GM12801 (cell line): ENCODE results near the gene MUSK.

ENCODE experiments used
- CTCF ChIP-seq: IDR thresholded peaks from one replicate; pipeline ENCODE4 v1.5.1; 2011; ENCODE audit warnings: control low read depth; ENCODE audit not compliant: insufficient read length; ENCODE audit errors: extremely low read depth

Gene MUSK

DNA sequence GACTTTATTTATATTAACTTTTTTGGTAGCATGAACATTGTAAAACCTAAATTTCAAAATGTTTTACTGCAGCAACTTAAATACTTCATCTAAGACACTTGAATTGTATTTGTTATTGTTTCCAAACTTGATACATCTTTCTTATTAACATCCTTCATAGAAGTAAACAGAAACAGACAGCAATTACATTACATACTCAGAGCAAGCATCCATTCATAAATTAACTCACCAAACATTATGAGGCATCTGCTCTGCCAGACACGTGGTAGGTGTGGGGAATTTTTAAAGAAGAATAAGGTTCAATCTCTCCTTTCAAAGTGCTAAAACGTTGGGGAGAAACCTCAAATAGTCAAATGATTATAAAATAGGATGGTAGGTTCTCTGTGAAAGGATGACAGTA lies 130.8 kb downstream of the MUSK start:
- no peak for TF ChIP-seq CTCF

GRCh38 chr9:110801426-110801825 lies 132.8 kb downstream of the MUSK start:
- TF ChIP-seq CTCF: no peak

DNA sequence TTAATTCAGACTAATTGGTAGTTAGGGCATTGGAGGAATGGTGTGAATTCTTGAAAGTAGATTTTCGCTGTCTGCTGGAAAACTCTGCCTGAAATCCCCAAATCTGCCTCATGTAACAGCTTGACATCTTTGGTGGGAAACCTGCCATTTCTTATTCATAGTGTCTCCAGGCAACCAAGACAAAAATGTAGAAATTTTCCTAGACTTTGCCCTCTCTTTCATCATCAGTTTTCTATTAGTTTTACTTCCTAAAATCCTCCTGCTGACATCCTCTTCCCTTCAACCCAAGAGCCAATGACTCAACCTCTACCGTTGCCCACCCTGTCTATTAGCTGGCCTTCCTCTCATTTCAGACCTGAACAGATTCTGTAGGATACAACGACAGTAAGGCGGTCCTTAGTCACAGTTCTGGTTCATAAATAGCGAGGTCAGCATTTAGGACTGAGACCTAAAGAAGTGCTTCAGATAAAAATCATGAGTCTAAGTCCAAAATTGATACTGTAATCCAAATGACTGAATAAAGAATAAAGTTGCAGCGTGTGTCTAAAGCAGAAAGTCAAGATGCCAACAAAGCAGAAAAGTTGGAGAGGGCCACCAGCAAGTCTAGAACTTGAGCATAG lies 133.9 kb downstream of the MUSK start:
- no peak for TF ChIP-seq CTCF

DNA sequence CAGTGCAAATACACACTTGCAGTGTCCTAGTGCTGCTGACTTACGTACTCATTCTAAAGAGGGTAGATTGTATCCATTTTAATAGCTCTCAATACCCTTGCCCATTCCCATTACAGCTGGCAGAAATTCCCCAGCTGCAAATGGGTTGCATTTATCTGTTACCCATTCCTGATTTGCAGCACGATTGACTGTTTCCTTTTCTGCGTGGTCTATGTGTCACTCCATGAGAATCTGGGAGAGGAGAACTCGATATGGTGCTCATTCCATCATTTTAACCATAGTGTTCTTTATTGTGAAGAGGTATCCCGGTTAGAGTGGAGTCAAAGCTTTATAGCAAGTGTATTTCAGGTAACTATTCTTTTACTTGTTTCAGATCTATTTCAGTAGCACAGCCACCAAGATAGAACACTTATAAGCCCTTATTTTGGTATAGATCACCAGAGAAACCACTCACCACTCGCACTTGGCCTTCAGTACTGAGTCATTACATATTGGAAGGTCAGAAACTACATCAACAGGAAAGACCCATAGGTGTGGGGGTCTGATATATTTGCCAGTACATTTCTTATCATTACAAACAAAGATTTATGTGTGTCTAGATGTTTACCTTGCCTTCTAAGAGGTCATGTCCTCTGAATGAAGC lies 139.5 kb downstream of the MUSK start:
- no peak for TF ChIP-seq CTCF

DNA sequence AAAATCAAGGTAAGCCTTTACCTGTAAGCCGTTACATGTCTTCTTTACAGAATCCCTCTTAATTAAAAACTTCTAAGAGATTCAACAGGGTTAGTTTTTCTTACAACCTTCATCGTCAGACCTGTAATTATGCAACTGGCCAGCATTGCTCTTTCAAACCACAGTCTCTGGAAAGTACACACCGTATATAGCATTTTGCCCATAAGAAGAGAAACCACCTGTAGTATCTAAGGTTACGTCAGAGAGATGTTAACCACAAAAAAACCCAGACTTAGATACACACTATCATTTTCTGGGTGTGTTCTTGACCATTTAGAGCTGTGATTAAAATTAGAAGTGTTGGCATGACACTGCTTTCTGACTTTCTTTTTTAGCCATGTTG lies 140.0 kb downstream of the MUSK start:
- TF ChIP-seq CTCF: no peak

DNA sequence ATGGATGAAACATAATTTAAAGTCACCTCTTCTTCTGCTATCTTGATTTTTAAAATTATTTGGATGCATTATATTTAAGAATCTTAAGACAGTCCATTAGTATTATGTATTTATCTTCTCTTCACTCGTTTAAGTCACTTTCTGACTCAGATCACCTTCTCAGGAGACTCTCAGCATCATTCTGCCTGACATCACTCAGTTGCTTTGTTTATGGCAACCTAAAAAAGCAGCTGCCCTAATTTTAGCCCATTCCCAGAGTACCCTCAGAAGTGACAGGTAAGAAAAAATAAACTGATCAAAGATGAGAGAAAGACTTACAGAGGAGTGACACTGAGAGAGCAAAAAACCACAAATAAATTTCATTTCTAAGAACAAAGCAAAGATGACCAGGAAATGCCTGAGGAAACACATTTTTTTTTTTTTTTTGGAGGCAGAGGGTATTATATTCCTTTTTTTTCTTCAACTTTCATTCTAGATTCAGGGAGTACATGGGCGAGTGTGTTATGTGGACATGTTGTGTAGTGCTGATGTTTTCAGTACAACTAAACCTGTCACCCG lies 140.5 kb downstream of the MUSK start:
- TF ChIP-seq CTCF: no peak

DNA sequence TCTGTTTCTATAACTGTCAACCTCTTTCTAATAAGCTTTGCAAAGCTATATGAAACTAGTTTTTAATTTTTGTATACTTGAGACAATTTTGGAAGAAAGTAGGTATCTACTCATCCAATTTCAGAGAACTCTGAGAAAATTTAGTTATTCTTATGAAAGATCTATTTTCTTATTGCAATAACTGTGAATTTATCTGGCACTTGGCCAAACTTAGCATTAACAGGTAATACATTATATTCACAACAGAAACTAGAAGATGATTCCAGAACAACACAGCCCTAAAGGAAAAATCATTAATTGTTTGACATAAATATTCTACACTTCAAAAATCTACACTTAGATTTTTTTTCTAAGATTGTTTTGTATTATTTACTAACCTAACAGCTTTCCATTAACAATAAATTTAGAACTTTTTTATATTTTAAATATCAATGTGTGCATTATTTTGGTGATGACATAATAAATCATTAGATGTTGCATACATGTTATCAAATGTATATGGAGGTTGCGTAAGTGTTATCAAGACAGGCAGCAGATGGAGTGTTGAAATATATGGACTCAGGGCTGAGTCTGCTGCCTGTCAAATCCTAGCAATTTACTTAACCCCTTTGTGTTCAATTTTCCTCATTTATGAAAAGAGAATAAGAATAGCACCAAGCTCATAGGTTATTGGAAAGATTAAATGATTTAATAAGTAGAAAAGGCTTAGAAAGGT lies 141.8 kb downstream of the MUSK start:
- no peak for TF ChIP-seq CTCF
